Kidney epithelial cell (primary cell): ENCODE results near the gene RAD23B. TPM values are rescaled to one million over a fixed set of nuclear protein-coding genes. Genes with fewer than 3 reads are reported as not detected.
"Not testable (repeated sequence)": the region's sequence is repeated elsewhere in the genome, so short reads cannot be mapped to it uniquely, and the experiment has no call there.

Experiments used
- DNase-seq: peaks from one replicate; pipeline ENCODE4 v3.0.0-alpha.2; 2010; ENCODE audit warnings: low read depth
- H3K27me3 ChIP-seq: 2 replicates; pipeline ENCODE4 v1.6.0; 2011; ENCODE audit warnings: low read length; ENCODE audit not compliant: control insufficient read depth, insufficient read depth
- H3K36me3 ChIP-seq: 2 replicates; pipeline ENCODE4 v1.5.1; 2011; ENCODE audit warnings: low read length; ENCODE audit not compliant: control insufficient read depth, insufficient read depth
- H3K4me3 ChIP-seq: 2 replicates; pipeline ENCODE4 v1.5.1; 2011; ENCODE audit warnings: low read depth, mild to moderate bottlenecking, control low read depth, low read length
- CTCF ChIP-seq: IDR thresholded peaks from 2 replicates; pipeline ENCODE4 v1.5.1; 2011; ENCODE audit warnings: mild to moderate bottlenecking, moderate library complexity, low read length, control low read depth, inconsistent platforms; ENCODE audit not compliant: insufficient read depth, poor library complexity, severe bottlenecking
- total RNA-seq: library from RNA; depleted of rRNA; stranded (reverse); fragments of >200 nt; gene quantifications from 2 replicates; pipeline ENCODE4 v1.2.3, GENCODE V29; 2015

The RAD23B gene
- total RNA-seq, 1 donor from 2014 or later: 76.0 TPM

DNA sequence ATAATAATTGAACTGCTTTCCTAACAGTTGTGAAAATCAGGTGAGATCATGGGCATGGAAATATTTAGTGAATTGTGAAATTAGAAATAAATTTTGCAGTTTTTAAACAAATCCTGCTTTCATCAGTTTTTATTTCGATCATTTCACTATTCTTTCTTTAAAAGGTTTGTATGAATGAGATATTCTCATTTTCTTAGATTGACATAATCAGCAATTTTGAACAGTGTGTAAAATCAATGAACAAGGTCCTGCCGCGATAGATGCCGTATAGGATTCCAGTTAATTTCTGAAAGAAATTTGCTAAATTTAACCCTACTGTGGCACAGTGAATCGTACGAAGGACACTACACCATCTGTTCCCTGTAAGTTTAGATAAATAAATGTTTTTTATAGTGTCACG lies 7.5 kb downstream of the RAD23B start:
- no peaks in the 10 kb centered on the region for H3K27me3 ChIP-seq
- DNase-seq: no peak
- no peak for TF ChIP-seq CTCF
- H3K36me3 ChIP-seq: no peaks in the 10 kb centered on the region
- H3K4me3 ChIP-seq: no peak overlapping the region

GRCh38 chr9:107292821-107293542 lies 9.9 kb downstream of the RAD23B start:
- TF ChIP-seq CTCF: no peak
- H3K27me3 ChIP-seq: no peaks in the 10 kb centered on the region
- DNase-seq: no peak

GRCh38 chr9:107293543-107294085 lies 10.5 kb downstream of the RAD23B start:
- Histone ChIP-seq H3K27me3 (no peaks in the 10 kb centered on the region), H3K36me3 (no peaks in the 10 kb centered on the region), H3K4me3 (no peak overlapping the region)
- DNase-seq: no peak
- no peak for TF ChIP-seq CTCF

More at GRCh38 chr9:107292821-107293542, 9.9 kb downstream of the RAD23B start:
- Histone ChIP-seq H3K4me3 (no peak overlapping the region), H3K36me3 (no peaks in the 10 kb centered on the region)

DNA sequence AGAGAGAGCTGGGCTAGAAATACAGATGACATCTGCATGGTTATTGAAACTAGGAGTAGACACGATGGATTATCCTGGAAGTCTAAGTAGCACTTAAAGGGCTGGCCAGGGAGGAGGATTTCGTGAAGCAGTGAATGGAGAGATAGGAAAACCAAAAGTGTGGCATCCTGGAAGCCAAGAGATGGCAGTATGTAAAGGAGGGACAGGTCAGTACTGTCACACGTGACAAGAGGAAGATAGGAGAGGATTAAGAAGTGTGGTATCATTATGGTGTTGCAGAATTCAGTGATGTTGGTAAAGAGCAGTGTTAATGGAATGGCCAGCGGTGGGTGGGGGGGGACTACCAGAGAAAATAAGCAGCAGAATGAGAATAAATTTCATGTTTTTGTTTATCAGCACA lies 11.7 kb downstream of the RAD23B start:
- no peak for DNase-seq
- Histone ChIP-seq H3K27me3 (no peaks in the 10 kb centered on the region), H3K36me3 (no peaks in the 10 kb centered on the region), H3K4me3 (no peak overlapping the region)
- TF ChIP-seq CTCF: no peak

DNA sequence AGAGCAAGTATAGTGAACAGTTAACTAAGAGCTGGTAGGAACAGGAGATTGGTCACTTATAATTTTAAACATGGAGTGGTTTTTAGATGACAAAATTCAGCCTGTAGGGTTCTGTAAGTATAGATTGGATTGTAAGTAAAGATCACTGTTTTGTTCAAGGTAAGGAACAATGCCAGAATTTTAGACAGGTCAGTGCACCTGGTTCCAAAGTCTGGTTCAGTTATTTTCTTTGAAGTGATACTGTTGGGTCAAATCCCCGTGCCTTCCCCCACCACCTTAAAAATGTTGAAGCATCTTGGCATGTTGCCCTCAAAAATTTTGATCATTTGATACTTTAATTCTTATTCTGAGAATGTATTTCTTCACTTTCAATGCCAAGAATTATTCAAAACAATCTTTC lies 12.9 kb downstream of the RAD23B start:
- no peak for TF ChIP-seq CTCF
- no peak overlapping the region for H3K4me3 ChIP-seq
- H3K36me3 ChIP-seq: no peaks in the 10 kb centered on the region
- H3K27me3 ChIP-seq: no peaks in the 10 kb centered on the region
- no peak for DNase-seq

GRCh38 chr9:107296592-107296991 lies 13.5 kb downstream of the RAD23B start:
- H3K4me3 ChIP-seq, H3K27me3 ChIP-seq, H3K36me3 ChIP-seq, DNase-seq: not testable (repeated sequence)
